DND-41 (cell line): ENCODE data around the gene C10orf88.

ENCODE experiments used
- ATAC-seq: fragments of 200-7000 bp; cut with Tn5 transposase; 3 replicates; pipeline ENCODE4 v1.9.1; 2021; ENCODE audit warnings: low read depth; ENCODE audit not compliant: insufficient read depth
- DNase-seq: peaks from one replicate; pipeline ENCODE4 v3.0.0-alpha.2; 2020
- H2AFZ ChIP-seq: 2 replicates; pipeline ENCODE4 v1.6.0; 2012; ENCODE audit warnings: low read depth, low read length
- H3K27ac ChIP-seq: 2 replicates; pipeline ENCODE4 v1.5.1; 2012; ENCODE audit warnings: low read length, inconsistent platforms
- H3K27me3 ChIP-seq: fragments of 200-600 bp; sonication (generic); 2 replicates; pipeline ENCODE4 v1.6.0; 2012; ENCODE audit warnings: low read length, mild to moderate bottlenecking, inconsistent platforms; ENCODE audit not compliant: insufficient read depth, poor library complexity
- H3K36me3 ChIP-seq: 2 replicates; pipeline ENCODE4 v1.5.1; 2012; ENCODE audit warnings: low read length, inconsistent platforms; ENCODE audit not compliant: insufficient read depth
- H3K4me1 ChIP-seq: 2 replicates; pipeline ENCODE4 v1.5.1; 2012; ENCODE audit warnings: mild to moderate bottlenecking, low read length; ENCODE audit not compliant: insufficient read depth
- H3K4me2 ChIP-seq: 2 replicates; pipeline ENCODE4 v1.6.0; 2012; ENCODE audit warnings: mild to moderate bottlenecking, moderate library complexity, low read length, inconsistent platforms; ENCODE audit not compliant: insufficient read depth
- H3K4me3 ChIP-seq, 2 experiments: fragments of 200-600 bp in 1 of 2; shearing (Covaris generic) in 1 of 2; 2 replicates each; pipeline ENCODE4 v1.5.1; 2012 to 2016; ENCODE audit warnings: inconsistent platforms in 2 of 2, low read length in 2 of 2, mild to moderate bottlenecking in 2 of 2, low read depth in 1 of 2, moderate library complexity in 1 of 2
- H3K79me2 ChIP-seq: 2 replicates; pipeline ENCODE4 v1.6.0; 2012; ENCODE audit warnings: low read length, inconsistent platforms; ENCODE audit not compliant: insufficient read depth
- H3K9ac ChIP-seq: 2 replicates; pipeline ENCODE4 v1.6.0; 2012; ENCODE audit warnings: low read depth, mild to moderate bottlenecking, inconsistent platforms, low read length, moderate library complexity
- H3K9me3 ChIP-seq: 2 replicates; pipeline ENCODE4 v1.5.1; 2012; ENCODE audit warnings: low read length, moderate library complexity, mild to moderate bottlenecking, inconsistent platforms; ENCODE audit not compliant: insufficient read depth, severe bottlenecking
- H4K20me1 ChIP-seq: 2 replicates; pipeline ENCODE4 v1.6.0; 2012; ENCODE audit warnings: low read length; ENCODE audit not compliant: insufficient read depth
- CTCF ChIP-seq: IDR thresholded peaks from 2 replicates; pipeline ENCODE4 v1.5.1; 2012; ENCODE audit warnings: borderline replicate concordance, low read length, moderate library complexity, mild to moderate bottlenecking; ENCODE audit not compliant: poor library complexity, severe bottlenecking; ENCODE audit errors: extremely low read depth
- EZH2 ChIP-seq: IDR thresholded peaks from 3 replicates; pipeline ENCODE4 v1.6.1; 2012; ENCODE audit warnings: borderline replicate concordance, low read depth, mild to moderate bottlenecking, moderate library complexity, low read length, inconsistent platforms; ENCODE audit not compliant: severe bottlenecking

The C10orf88 gene

DNA sequence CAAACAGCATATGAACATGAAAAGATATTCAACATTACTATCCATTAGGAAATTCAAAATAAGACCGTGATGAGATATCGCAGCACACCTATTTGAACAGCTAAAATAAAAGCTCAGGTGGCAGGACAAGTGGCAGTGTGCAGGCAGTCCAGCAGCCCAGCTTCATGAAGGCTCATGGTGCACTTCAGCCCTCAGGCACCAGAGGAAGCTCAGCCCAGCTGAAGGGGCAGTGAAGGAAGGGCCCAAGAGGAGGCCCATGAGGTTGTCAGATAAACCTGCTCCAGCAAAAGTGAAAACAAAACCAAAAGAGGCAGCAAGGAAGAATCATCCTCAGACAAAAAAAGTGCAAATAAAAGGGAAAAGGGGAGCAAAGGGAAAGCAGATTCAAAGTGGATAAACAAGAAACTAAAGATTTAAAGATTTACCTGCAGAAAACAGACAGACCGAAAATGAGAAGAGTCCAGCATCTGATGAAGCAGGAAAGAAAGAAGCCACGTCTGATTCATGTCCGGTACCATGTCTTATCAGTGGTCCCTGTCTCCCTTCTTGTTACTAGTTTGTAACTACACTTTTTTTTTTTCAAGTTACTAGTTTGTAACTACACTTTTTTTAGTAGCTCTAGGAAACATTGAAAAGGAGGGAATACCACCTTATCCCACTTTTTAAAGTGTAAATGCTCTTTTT is 59.6 kb downstream of the C10orf88 start:
- no peak overlapping the region for H3K4me3 ChIP-seq
- H3K79me2 ChIP-seq = no peaks in the 10 kb centered on the region
- TF ChIP-seq EZH2 = no peak
- no peaks in the 10 kb centered on the region for H3K27me3 ChIP-seq
- H4K20me1 ChIP-seq = no peaks in the 10 kb centered on the region
- no peak overlapping the region for H3K4me2 ChIP-seq
- no peaks in the 10 kb centered on the region for H3K36me3 ChIP-seq
- H3K9me3 ChIP-seq = no peaks in the 10 kb centered on the region
- H3K27ac ChIP-seq = no peak overlapping the region
- no peak for DNase-seq
- H3K4me1 ChIP-seq = no peaks in the 10 kb centered on the region
- no peak overlapping the region for H2AFZ ChIP-seq
- no peak for ATAC-seq
- H3K9ac ChIP-seq = no peak overlapping the region

DNA sequence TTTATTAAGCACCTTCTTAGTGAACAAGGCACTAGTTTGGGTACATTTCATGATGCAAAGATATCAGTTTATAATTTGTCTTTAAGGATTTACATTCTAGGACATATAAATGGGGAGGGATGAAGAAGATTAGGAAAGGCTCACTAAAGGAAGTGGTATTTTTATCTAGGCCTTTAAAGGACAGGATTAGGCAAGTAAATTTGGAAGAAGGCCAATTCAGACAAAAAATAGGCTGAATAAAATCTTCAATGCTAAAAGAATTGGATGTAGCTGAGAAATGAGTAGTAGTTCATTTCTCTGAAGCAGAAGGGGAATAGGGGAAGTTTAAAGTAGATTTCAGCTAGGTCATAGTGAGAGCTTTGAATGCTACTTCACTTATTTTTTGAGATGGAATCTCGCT is 69.9 kb downstream of the C10orf88 start:
- H3K4me1 ChIP-seq = peaks cover 12% of the 10 kb centered on the region
- H4K20me1 ChIP-seq = no peaks in the 10 kb centered on the region
- no peak overlapping the region for H2AFZ ChIP-seq
- ATAC-seq (no peak), DNase-seq (no peak)
- H3K9ac ChIP-seq = no peak overlapping the region
- H3K27me3 ChIP-seq = no peaks in the 10 kb centered on the region
- no peak for TF ChIP-seq EZH2
- no peak for TF ChIP-seq CTCF
- no peak overlapping the region for H3K27ac ChIP-seq
- peaks cover 2% of the 10 kb centered on the region for H3K79me2 ChIP-seq
- no peak overlapping the region for H3K4me2 ChIP-seq
- H3K9me3 ChIP-seq = no peaks in the 10 kb centered on the region
- no peaks in the 10 kb centered on the region for H3K36me3 ChIP-seq
- no peak overlapping the region for H3K4me3 ChIP-seq

GRCh38 chr10:122882766-122883165 is 71.3 kb downstream of the C10orf88 start:
- Histone ChIP-seq H3K27me3 (no peaks in the 10 kb centered on the region), H2AFZ (no peak overlapping the region), H3K36me3 (no peaks in the 10 kb centered on the region), H3K9me3 (no peaks in the 10 kb centered on the region), H3K4me3 (no peak overlapping the region), H3K79me2 (peaks cover 16% of the 10 kb centered on the region), H3K4me2 (no peak overlapping the region), H3K9ac (no peak overlapping the region), H3K4me1 (peaks cover 22% of the 10 kb centered on the region), H4K20me1 (peaks cover 3% of the 10 kb centered on the region; the same call in 1 of the 2 replicates), H3K27ac (no peak overlapping the region)
- DNase-seq = no peak
- TF ChIP-seq EZH2 (no peak), CTCF (no peak)
- no peak for ATAC-seq
